ENCODE data around the gene OS9.

- TF ChIP-seq CTCF (conservative IDR thresholded peaks at IDR 0.05; ENCODE audit: low read depth, low read length) (no peak), FOS (IDR thresholded peaks at IDR 0.05; ENCODE audit: low read depth, low read length) (no peak), RAD21 (IDR thresholded peaks at IDR 0.05; ENCODE audit: low read length) (no peak), USF2 (IDR thresholded peaks at IDR 0.05; ENCODE audit: low read depth, low read length) (no peak), MAZ (IDR thresholded peaks at IDR 0.05; ENCODE audit: borderline replicate concordance, low read depth, low read length) (no peak), CEBPB (IDR thresholded peaks at IDR 0.05; ENCODE audit: low read depth, low read length) (no peak), POLR2A (IDR thresholded peaks at IDR 0.05; ENCODE audit: low read depth, low read length) (no peak), SMC3 (IDR thresholded peaks at IDR 0.05; ENCODE audit: low read depth, low read length) (no peak)
Measured at GRCh38 chr12:57736741-57737466, 43.0 kb downstream of the OS9 start.

All from IMR-90 (cell line).